Measurements from ENCODE around the gene FOXN3.
"Not testable (repeated sequence)": the region's sequence is repeated elsewhere in the genome, so short reads cannot be mapped to it uniquely, and the experiment has no call there.

FOXN3 gene

GRCh38 chr14:89270439-89271227 lies 146.4 kb downstream of the FOXN3 start:
- DNase-seq, result no peak

- no peak for DNase-seq
Measured at GRCh38 chr14:89269404-89269803, 147.6 kb downstream of the FOXN3 start.

GRCh38 chr14:89268514-89268913 lies 148.5 kb downstream of the FOXN3 start:
- no peak for DNase-seq

- no peak for DNase-seq
Measured at GRCh38 chr14:89267656-89268055, 149.4 kb downstream of the FOXN3 start.

- DNase-seq, result no peak
Measured at GRCh38 chr14:89267163-89267562, 149.9 kb downstream of the FOXN3 start.

GRCh38 chr14:89266754-89267153 lies 150.3 kb downstream of the FOXN3 start:
- DNase-seq, result peak; percentile 54

- no peak for DNase-seq
Measured at GRCh38 chr14:89265234-89265633, 151.8 kb downstream of the FOXN3 start.

GRCh38 chr14:89264196-89264800 lies 152.7 kb downstream of the FOXN3 start:
- DNase-seq, result no peak

GRCh38 chr14:89262041-89262440 lies 155.0 kb downstream of the FOXN3 start:
- DNase-seq, result no peak

GRCh38 chr14:89260898-89261297 lies 156.1 kb downstream of the FOXN3 start:
- DNase-seq, result no peak

- no peak for DNase-seq
Measured at GRCh38 chr14:89259951-89260609, 157.0 kb downstream of the FOXN3 start.

GRCh38 chr14:89258728-89259273 lies 158.2 kb downstream of the FOXN3 start:
- no peak for DNase-seq

GRCh38 chr14:89256951-89257350 lies 160.1 kb downstream of the FOXN3 start:
- DNase-seq, result no peak

- DNase-seq, result no peak
Measured at GRCh38 chr14:89256283-89256682, 160.8 kb downstream of the FOXN3 start.

GRCh38 chr14:89255852-89256251 lies 161.2 kb downstream of the FOXN3 start:
- DNase-seq, result no peak

GRCh38 chr14:89255012-89255411 lies 162.0 kb downstream of the FOXN3 start:
- no peak for DNase-seq

GRCh38 chr14:89254166-89254909 lies 162.7 kb downstream of the FOXN3 start:
- DNase-seq, result peak; percentile 9

GRCh38 chr14:89252887-89253532 lies 164.0 kb downstream of the FOXN3 start:
- no peak for DNase-seq

GRCh38 chr14:89251061-89251460 lies 166.0 kb downstream of the FOXN3 start:
- DNase-seq, result peak; percentile 20

GRCh38 chr14:89250655-89250975 lies 166.4 kb downstream of the FOXN3 start:
- DNase-seq, result not testable (repeated sequence)

GRCh38 chr14:89249972-89250654 lies 166.9 kb downstream of the FOXN3 start:
- DNase-seq, result no peak
